Bronchial epithelial cell (primary cell): ENCODE measurements around the gene TFDP1. TPM values are rescaled to one million over a fixed set of nuclear protein-coding genes. Genes with fewer than 3 reads are reported as not detected.

Experiments
- DNase-seq: peaks from one replicate; pipeline ENCODE4 v3.0.0-alpha.2; 2010; ENCODE audit warnings: low read depth
- FAIRE-seq: peaks from 2 replicates; lab custom pipeline; 2011; peaks lifted over from hg19 to GRCh38; lab: Jason Lieb, UNC
- H3K27me3 ChIP-seq: 2 replicates; pipeline ENCODE4 v1.5.1; 2011; ENCODE audit warnings: low read length; ENCODE audit not compliant: control insufficient read depth, insufficient read depth
- H3K36me3 ChIP-seq: 2 replicates; pipeline ENCODE4 v1.5.1; 2011; ENCODE audit warnings: low read length; ENCODE audit not compliant: control insufficient read depth, insufficient read depth
- H3K4me3 ChIP-seq: 2 replicates; pipeline ENCODE4 v1.5.1; 2011; ENCODE audit warnings: mild to moderate bottlenecking, low read depth, low read length, control low read depth
- CTCF ChIP-seq: IDR thresholded peaks from 2 replicates; pipeline ENCODE4 v1.5.1; 2011; ENCODE audit warnings: mild to moderate bottlenecking, moderate library complexity, low read length, control low read depth, inconsistent platforms; ENCODE audit not compliant: insufficient read depth, severe bottlenecking
- total RNA-seq: library from RNA; depleted of rRNA; stranded (reverse); fragments of >200 nt; gene quantifications from 2 replicates; pipeline ENCODE4 v1.2.1, GENCODE V29; 2014

TFDP1 gene
- total RNA-seq, 1 donor from 2014 or later: 32.6 TPM

GRCh38 chr13:113638806-113639205, 54.3 kb downstream of the TFDP1 start:
- Histone ChIP-seq H3K27me3 (no peaks in the 10 kb centered on the region), H3K4me3 (no peak overlapping the region), H3K36me3 (peaks cover 32% of the 10 kb centered on the region)
- FAIRE-seq (no peak), DNase-seq (no peak)
- TF ChIP-seq CTCF: no peak

- Histone ChIP-seq H3K4me3 (no peak overlapping the region), H3K27me3 (no peaks in the 10 kb centered on the region), H3K36me3 (peaks cover 27% of the 10 kb centered on the region)
- no peak for TF ChIP-seq CTCF
- DNase-seq (no peak), FAIRE-seq (no peak)
Measured at GRCh38 chr13:113639616-113640262, 55.2 kb downstream of the TFDP1 start.

- no peaks in the 10 kb centered on the region for H3K27me3 ChIP-seq
- TF ChIP-seq CTCF: no peak
- no peak for FAIRE-seq
- no peak for DNase-seq
- no peak overlapping the region for H3K4me3 ChIP-seq
- H3K36me3 ChIP-seq: peaks cover 20% of the 10 kb centered on the region
Measured at GRCh38 chr13:113641426-113641825, 56.9 kb downstream of the TFDP1 start.

- H3K4me3 ChIP-seq: no peak overlapping the region
- H3K27me3 ChIP-seq: no peaks in the 10 kb centered on the region
- DNase-seq (no peak), FAIRE-seq (no peak)
- H3K36me3 ChIP-seq: peaks cover 14% of the 10 kb centered on the region
- TF ChIP-seq CTCF: no peak
Measured at GRCh38 chr13:113642563-113642962, 58.0 kb downstream of the TFDP1 start.

- no peak overlapping the region for H3K4me3 ChIP-seq
- H3K36me3 ChIP-seq: peaks cover 8% of the 10 kb centered on the region
- DNase-seq (no peak), FAIRE-seq (no peak)
- no peaks in the 10 kb centered on the region for H3K27me3 ChIP-seq
- no peak for TF ChIP-seq CTCF
Measured at GRCh38 chr13:113643593-113643992, 59.0 kb downstream of the TFDP1 start.

- FAIRE-seq: no peak
- TF ChIP-seq CTCF: no peak
- no peaks in the 10 kb centered on the region for H3K27me3 ChIP-seq
- H3K4me3 ChIP-seq: no peak overlapping the region
- DNase-seq: no peak
- peaks cover 4% of the 10 kb centered on the region for H3K36me3 ChIP-seq
Measured at GRCh38 chr13:113644800-113645199, 60.2 kb downstream of the TFDP1 start.
